HG02970 (cell line): Measurements from ENCODE around the gene FTSJ3.
"Not testable (repeated sequence)": the region's sequence is repeated elsewhere in the genome, so short reads cannot be mapped to it uniquely, and the experiment has no call there.

ENCODE experiments used
- ATAC-seq: cut with Tn5 transposase; IDR thresholded peaks from one replicate; pipeline ENCODE4 v1.9.1; 2021; ENCODE audit warnings: mild to moderate bottlenecking, moderate library complexity, moderate number of reproducible peaks; ENCODE audit not compliant: unreplicated experiment, low FRiP score

Gene FTSJ3

DNA sequence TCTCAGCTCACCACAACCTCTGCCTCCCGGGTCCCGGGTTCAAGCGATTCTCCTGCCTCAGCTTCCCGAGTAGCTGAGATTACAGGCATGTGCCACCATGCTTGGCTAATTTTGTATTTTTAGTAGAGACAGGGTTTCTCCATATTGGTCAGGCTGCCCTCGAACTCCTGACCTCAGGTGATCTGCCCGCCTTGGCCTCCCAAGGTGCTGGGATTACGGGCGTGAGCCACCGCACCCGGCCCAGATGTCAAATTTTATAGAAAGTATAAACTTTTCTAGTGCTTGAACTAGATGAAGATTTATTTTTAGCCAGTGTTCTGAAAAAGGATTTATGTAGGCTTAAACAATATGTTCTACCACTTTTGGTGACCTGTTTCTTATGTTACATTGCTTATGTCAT lies 31.1 kb downstream of the FTSJ3 start:
- not testable (repeated sequence) for ATAC-seq

DNA sequence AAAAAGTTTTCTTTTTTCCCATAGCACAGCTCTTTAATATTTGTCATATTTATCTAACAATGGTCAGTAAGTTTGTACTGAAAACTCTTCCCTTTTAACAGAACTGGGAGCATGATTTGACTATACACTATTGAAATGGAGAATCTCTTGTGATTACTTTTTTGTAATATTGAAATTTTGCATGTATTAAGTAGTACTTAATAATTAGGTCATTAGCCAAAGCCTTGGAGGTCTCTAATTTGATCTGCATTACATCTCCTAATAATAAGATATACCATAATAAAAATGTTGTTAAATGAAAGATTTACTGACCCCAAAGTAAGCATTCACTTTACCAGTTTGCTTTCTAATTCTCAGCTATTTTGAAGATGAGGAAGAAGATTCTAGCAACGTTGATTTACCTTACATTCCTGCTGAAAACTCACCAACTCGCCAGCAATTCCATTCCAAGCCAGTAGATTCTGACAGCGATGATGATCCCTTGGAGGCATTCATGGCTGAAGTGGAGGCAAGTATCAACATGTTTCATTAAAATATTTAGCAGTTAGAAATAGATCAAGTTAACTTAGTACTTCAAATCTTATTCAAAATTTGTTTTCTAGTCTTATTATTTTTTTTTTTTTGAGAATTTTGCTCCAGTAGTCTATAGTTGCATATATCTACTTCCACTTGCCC lies 35.3 kb downstream of the FTSJ3 start:
- ATAC-seq: no peak

DNA sequence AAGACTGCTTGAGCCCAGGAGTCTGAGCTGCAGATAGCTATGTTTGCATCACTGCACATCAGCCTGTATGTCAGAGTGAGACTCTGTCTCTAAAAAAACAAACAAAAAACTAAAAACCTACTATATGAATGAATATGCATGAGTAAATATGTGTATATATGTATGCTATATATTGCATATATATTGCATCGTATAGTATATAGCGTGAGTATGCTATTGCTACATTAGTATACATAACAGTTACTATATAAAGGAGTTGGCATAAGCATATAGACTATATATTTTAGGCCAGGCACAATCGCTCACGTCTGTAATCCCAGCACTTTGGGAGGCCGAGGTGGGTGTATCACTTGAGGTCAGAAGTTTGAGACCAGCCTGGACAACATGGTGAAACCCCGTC lies 37.4 kb downstream of the FTSJ3 start:
- ATAC-seq: no peak

DNA sequence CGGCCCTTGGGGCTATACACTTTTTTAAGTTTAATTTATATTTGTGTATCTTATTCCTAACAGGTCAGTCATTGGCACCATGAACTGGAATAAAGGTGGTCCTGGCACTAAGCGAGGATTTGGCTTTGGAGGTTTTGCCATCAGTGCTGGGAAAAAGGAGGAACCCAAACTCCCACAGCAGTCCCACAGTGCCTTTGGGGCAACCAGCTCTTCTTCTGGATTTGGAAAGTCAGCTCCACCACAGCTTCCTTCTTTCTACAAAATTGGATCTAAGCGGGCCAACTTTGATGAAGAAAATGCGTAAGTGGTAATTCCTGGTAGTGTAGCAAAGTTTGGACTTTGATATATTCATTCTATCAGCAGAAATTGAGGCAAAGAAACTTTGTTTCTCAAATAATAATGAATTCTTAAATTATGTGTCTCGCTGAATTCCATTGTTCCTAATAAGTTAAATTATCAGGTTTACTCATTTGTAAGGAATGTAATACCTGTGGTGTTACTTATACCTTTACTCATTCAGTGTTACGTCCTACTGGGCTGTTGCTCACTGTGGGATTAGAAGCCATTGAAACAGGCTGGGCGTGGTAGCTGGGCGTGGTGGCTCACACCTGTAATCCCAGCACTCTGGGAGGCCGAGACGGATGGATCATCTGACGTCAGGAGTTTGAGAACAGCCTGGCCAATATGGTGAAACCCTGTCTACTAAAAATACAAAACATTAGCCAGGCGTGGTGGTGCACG lies 40.3 kb downstream of the FTSJ3 start:
- no peak for ATAC-seq

DNA sequence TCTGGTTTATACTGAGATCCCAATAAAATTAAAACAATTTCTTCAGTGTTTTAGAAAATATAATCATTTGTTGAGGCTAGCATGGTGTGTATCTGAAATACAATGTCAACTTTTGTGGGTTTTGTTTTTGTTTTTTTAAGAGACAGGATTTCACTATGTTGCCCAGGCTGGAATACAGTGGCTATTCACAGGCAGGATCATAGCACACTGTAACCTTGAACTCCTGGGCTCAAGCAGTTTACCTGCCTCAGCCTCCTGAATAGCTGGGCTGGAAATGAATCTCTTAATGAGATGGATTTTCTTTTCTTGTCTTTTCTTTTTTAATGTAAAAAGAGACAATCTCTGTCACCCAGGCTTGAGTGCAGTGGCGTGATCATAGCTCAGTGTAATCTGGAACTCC lies 41.3 kb downstream of the FTSJ3 start:
- no peak for ATAC-seq

DNA sequence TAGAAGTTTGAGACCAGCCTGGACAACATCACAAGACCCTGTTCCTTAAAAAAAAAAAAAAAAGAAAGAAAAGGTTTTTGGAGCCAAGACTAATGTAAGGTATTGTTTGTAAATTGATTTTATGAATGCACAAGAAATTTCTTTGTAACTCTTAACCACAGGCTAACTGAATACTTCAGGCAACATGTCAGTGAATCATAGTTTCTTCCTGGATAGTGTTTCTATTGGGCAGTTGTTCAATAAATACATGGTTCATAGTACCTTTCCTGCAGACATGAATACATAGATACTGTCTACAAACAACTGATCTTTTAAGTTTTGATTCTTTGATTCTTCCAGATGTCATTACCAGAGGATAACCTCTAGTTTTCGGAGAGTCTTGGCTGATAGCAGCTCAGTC lies 41.9 kb downstream of the FTSJ3 start:
- ATAC-seq: no peak

DNA sequence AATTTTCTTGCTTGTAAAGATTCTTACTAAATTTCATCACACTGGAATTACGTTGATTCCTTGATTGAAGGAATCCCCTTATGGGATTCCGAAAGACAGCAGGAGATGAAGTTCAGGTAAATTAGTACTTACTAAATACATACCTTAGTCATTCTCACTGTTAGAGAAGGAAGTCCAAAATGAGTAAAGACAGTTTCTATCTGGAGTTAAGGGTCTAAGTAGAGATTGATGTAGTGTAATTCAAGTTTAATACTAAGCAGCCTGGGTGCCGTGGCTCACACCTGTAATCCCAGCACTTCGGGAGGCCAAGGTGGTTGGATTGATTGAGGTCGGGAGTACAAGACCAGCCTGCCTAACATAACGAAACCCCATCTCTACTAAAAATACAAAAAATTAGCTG lies 43.9 kb downstream of the FTSJ3 start:
- ATAC-seq: no peak

DNA sequence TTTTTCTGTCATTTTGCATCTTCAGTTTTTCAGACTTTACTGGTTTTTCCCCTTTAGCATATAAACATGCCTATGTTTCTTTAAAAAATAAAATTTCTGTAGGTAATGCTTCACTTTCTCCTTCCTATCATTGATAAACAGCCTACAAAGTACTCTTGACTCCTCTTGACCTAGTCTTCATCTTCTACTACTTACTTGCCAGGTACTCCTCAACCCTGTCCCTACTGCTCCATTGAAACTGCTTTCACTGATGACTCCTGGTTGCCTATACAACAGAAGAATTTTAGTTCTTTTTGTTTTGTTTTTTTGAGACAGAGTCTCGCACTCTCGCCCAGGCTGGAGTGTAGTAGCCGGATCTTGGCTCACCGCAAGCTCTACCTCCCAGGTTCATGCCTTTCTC lies 46.5 kb downstream of the FTSJ3 start:
- no peak for ATAC-seq

DNA sequence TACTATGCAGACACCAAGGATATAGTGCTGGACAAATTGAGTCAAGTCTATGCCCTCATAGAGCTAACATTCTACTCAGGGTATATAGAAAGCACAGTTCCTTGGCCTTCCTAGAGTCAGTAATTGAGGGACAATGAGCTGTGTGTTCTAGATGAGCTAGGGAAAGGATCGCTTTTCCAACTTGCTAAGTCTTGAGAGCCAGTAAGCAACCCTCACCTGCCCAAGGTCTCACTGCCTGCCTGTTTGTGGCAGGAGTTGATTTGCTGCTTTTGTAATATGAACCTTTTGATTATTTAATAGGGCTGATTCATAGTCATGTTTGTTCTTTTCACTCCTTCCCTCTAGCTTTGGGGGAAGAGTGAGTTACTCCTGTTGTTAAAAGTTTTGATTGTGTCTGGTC lies 47.0 kb downstream of the FTSJ3 start:
- no peak for ATAC-seq

DNA sequence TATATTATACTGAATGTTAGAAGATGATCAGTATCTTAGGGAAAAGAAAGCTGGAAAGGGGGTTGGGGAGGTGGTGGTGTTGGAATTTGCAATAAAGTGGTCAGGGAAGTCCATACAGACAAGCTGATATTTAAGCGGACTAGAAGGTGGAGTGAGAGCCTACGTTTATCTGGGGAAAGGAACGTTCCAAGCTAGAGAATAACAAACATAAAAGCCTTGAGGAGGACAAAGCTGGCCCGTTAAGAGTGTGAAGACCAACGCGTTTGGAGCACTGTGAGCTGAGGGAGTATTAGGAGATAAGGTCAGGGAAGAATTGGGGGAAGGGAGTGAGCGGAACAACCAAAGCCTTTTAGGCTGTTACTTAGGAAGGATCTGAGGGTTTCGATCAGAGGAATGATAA lies 52.0 kb downstream of the FTSJ3 start:
- no peak for ATAC-seq

DNA sequence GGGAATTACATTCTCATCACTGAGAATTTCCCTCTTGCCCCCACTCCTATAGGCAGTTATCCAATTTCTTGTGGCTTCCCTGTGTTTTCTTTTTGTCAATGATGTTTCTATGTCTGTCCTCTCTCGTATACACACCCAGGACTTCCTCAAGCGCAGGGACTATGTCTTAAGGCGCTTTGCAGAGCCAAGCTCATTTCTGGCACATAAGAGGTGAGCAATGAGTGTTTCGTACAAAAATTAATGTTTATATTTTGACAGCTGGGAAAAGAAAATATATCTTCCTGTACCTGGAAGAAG lies 52.5 kb downstream of the FTSJ3 start:
- ATAC-seq: no peak

DNA sequence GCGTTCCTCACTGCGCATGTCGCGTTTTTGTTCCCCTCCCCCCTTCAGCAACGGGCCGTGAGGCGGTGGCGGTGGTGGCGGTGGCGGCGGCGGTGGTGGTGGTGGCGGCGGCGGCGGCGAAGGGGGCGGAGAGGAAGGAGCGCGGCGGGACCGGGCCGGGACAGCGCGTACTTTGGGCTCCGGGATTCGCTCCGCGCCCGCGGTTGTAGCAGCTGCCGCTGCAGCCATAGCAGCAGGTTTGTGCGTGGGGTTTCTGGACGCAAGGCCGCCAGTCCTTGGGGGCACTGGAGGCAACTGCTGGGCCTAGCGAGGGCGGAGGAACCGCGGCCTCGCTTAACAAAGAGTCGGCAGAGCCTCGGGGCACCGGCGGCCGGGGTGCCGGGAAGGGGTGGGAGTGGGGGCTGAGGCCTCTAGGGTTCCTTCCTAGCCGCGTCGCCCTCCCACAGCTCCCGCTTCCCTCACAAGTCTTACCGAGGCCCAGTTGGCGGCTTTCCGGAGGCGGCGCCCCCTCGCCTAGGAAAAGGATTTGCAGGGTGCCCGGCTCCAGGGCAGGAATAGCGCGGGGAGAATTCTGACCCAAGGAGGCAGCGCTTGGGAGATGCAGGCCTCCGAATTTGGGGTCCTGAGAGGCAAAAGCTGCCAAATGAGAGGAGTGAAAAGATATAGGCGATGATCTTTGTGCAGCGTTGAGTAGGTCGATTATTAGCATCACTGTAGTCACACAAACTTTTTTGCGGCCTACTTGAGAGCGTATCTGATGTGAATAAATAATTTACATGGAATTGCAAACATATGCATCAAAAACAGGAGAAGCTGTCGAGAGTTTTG lies 53.1 kb downstream of the FTSJ3 start, which contains the start of gene DDX42:
Gene DDX42 (plus strand): TSS at position 30 of the 828 bp plus-strand sequence. CDS start 12,880 bp downstream, outside the sequence.
- ATAC-seq: peak; percentile 2

DNA sequence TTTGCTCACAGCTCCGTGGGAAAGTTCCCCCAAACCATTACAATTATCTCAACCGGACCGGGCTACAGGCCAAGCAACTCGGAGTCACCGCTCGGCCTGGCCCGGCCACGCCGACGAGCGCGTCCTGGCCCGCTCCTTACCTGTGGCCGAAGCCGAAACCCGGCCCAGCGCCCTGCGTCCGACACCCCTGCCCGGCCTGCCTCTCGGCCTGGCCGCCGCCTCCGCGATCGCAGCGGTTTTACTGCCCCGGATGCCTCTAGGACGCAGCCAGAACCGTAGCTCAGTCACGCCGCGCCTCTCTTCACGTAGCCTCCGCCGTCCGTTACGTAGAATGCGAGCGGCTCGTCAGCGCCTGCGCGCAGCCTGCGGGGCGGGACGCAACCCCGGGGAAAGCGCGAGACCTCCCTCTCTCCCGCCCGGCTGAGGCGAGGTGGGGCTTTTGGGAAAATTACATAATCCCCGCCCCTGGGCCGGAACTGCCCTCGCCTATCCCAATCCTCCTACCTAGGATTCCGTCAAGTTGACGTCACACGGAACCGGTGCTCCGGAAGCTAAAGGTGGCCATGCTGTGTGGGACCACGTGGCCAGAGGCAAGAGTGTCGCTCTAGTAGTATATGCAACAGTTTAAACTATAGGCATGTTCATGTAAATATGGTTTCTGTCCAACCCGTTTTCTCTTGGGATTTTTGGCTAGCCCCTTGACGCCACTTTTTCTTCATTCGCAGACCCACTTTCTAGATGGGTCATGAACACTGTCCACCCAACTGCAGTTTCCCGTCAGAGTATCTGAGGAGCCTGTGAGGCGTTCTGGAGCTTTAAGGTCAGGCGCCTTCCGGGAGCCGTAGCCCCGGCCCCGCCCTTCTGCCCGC lies 54.0 kb downstream of the FTSJ3 start, which contains the start of gene CCDC47:
Gene CCDC47 (minus strand): TSS at position 326 of the 869 bp plus-strand sequence. CDS start 7,422 bp downstream, outside the sequence.
- peak; percentile 75 for ATAC-seq

DNA sequence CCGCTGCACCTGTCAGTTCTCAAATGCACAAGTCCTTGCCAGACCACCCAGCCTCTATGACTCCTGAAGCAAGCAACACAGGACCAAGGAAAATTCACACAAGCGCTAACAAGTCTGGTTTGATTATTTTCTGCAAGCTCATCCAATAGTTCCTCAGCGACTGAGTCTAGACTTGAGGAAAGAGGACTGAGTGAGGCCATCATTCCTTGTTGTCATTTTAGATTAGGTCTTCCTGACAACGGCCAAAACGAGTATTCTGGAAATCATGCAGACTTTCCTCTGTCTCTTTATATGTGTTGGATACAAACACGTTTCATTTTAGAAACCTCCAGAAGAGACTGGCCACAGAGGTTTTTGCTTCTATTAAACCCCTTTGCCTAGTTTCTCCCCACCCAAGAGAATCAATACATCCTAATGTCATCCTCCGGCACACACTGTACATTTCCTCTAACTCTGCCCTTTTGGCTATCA lies 54.6 kb downstream of the FTSJ3 start:
- no peak for ATAC-seq
